ENCODE measurements around the gene LPCAT1. TPM values are rescaled to one million over a fixed set of nuclear protein-coding genes. Genes with fewer than 3 reads are reported as not detected.
A peak's percentile ranks its signal among the peaks of the same experiment; 100 is the strongest.

The LPCAT1 gene
- total RNA-seq, 1 experiment from 2014 or later, result 75.0 TPM

GRCh38 chr5:1437226-1437829 lies 86.4 kb downstream of the LPCAT1 start:
- DNase-seq (ENCODE audit: low read depth, low spot score), result peak; percentile 4
- H3K4me3 ChIP-seq (replicated peaks in 1 of 2; ENCODE audit: low read depth in 1 of 2, low read length in 2 of 2), result no peak overlapping the region
- RAD21 ChIA-PET (ENCODE audit: low non-redundant PET in 1 of 2, low total read pairs in 2 of 2, uncharacterized antibody in 2 of 2, unreplicated experiment in 2 of 2), result no interaction called here
- no peak overlapping the region for H3K27ac ChIP-seq (ENCODE audit: low read depth, low read length)
- CTCF ChIA-PET, result no interaction called here
- peak overlapping the region; percentile 63 for H2AFZ ChIP-seq (ENCODE audit: low read depth, low read length, poor library complexity, severe bottlenecking)
- peaks cover 5 to 10% of the 10 kb centered on the region in 2 experiments for H3K4me1 ChIP-seq (ENCODE audit: control insufficient read depth in 1 of 2, insufficient read depth in 2 of 2, low read length in 2 of 2)
- ATAC-seq, result peak; percentile 92
- H3K9me3 ChIP-seq (ENCODE audit: control insufficient read depth in 1 of 2, insufficient read depth in 1 of 2, low read depth in 1 of 2, low read length in 2 of 2), result no peaks in the 10 kb centered on the region
- POLR2A ChIA-PET, result no interaction called here
- no peaks in the 10 kb centered on the region for H3K27me3 ChIP-seq (ENCODE audit: insufficient read depth, low read length)
- H3K4me2 ChIP-seq (ENCODE audit: low read length), result peak overlapping the region; percentile 46
- H3K9ac ChIP-seq (ENCODE audit: low read length), result 0 out of 2 replicates have a peak overlapping the region, but pooled peaks have one; percentile 11
- BruUV-seq (replicated peaks), result no TSS peak
- 0 out of 2 replicates have a peak, but pooled peaks have one; percentile 3 for TF ChIP-seq RAD21 (IDR thresholded peaks at IDR 0.05; ENCODE audit: low read depth)
- no peak for TF ChIP-seq TCF7L2 (IDR thresholded peaks at IDR 0.05; ENCODE audit: borderline replicate concordance, extremely low read depth, insufficient read depth, insufficient read length)
- no peaks in the 10 kb centered on the region for H3K36me3 ChIP-seq (ENCODE audit: control insufficient read depth in 1 of 2, insufficient read depth in 2 of 2, low read length in 2 of 2)
- no peaks in the 10 kb centered on the region for H3K9me2 ChIP-seq (ENCODE audit: insufficient read depth)
- no peaks in the 10 kb centered on the region for H3K79me2 ChIP-seq (ENCODE audit: insufficient read depth, low read length)
- intact Hi-C loops (cut with micrococcal nuclease), result no loop called here
- H4K20me1 ChIP-seq (ENCODE audit: insufficient read depth), result no peaks in the 10 kb centered on the region

- Histone ChIP-seq H3K9me3 (ENCODE audit: control insufficient read depth in 1 of 2, insufficient read depth in 1 of 2, low read depth in 1 of 2, low read length in 2 of 2) (no peaks in the 10 kb centered on the region), H3K79me2 (ENCODE audit: insufficient read depth, low read length) (no peaks in the 10 kb centered on the region), H4K20me1 (ENCODE audit: insufficient read depth) (no peaks in the 10 kb centered on the region), H3K9ac (ENCODE audit: low read length) (no peak overlapping the region), H2AFZ (ENCODE audit: low read depth, low read length, poor library complexity, severe bottlenecking) (no peak overlapping the region), H3K4me3 (replicated peaks in 1 of 2; ENCODE audit: low read depth in 1 of 2, low read length in 2 of 2) (no peak overlapping the region), H3K9me2 (ENCODE audit: insufficient read depth) (no peaks in the 10 kb centered on the region), H3K4me2 (ENCODE audit: low read length) (no peak overlapping the region), H3K27me3 (ENCODE audit: insufficient read depth, low read length) (no peaks in the 10 kb centered on the region), H3K36me3 (ENCODE audit: control insufficient read depth in 1 of 2, insufficient read depth in 2 of 2, low read length in 2 of 2) (no peaks in the 10 kb centered on the region), H3K27ac (ENCODE audit: low read depth, low read length) (no peak overlapping the region), H3K4me1 (ENCODE audit: control insufficient read depth in 1 of 2, insufficient read depth in 2 of 2, low read length in 2 of 2) (peaks cover 5 to 10% of the 10 kb centered on the region in 2 experiments)
- BruUV-seq (replicated peaks), result no TSS peak
- intact Hi-C loops (cut with micrococcal nuclease), result no loop called here
- DNase-seq (ENCODE audit: low read depth, low spot score) (no peak), ATAC-seq (no peak)
- ChIA-PET RAD21 (ENCODE audit: low non-redundant PET in 1 of 2, low total read pairs in 2 of 2, uncharacterized antibody in 2 of 2, unreplicated experiment in 2 of 2) (no interaction called here), CTCF (no interaction called here), POLR2A (no interaction called here)
- no peak for TF ChIP-seq POLR2AphosphoS5 (IDR thresholded peaks at IDR 0.05; ENCODE audit: low read depth, low read length)
- TF ChIP-seq ZNF274 (IDR thresholded peaks at IDR 0.05; ENCODE audit: low read depth, low read length), result no peak
- TF ChIP-seq, protein P1, sequence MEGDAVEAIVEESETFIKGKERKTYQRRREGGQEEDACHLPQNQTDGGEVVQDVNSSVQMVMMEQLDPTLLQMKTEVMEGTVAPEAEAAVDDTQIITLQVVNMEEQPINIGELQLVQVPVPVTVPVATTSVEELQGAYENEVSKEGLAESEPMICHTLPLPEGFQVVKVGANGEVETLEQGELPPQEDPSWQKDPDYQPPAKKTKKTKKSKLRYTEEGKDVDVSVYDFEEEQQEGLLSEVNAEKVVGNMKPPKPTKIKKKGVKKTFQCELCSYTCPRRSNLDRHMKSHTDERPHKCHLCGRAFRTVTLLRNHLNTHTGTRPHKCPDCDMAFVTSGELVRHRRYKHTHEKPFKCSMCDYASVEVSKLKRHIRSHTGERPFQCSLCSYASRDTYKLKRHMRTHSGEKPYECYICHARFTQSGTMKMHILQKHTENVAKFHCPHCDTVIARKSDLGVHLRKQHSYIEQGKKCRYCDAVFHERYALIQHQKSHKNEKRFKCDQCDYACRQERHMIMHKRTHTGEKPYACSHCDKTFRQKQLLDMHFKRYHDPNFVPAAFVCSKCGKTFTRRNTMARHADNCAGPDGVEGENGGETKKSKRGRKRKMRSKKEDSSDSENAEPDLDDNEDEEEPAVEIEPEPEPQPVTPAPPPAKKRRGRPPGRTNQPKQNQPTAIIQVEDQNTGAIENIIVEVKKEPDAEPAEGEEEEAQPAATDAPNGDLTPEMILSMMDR (IDR thresholded peaks at IDR 0.05 in 2 of 3, conservative IDR thresholded peaks at IDR 0.05 in 1 of 3; ENCODE audit: borderline replicate concordance in 1 of 3, insufficient read depth in 1 of 3, low read depth in 2 of 3, low read length in 2 of 3), result no peak
- no peak for TF ChIP-seq POLR2A (IDR thresholded peaks at IDR 0.05; ENCODE audit: borderline replicate concordance, extremely low read depth, insufficient read depth, insufficient read length)
- no peak for TF ChIP-seq YY1 (IDR thresholded peaks at IDR 0.05; ENCODE audit: extremely low read depth, insufficient replicate concordance, low read depth, low read length)
- TF ChIP-seq SIN3A (IDR thresholded peaks at IDR 0.05; ENCODE audit: low read depth), result no peak
- no peak for TF ChIP-seq EGR1 (IDR thresholded peaks at IDR 0.05; ENCODE audit: low read depth)
- TF ChIP-seq TCF7L2 (IDR thresholded peaks at IDR 0.05; ENCODE audit: borderline replicate concordance, extremely low read depth, insufficient read depth, insufficient read length), result no peak
- no peak for TF ChIP-seq REST (IDR thresholded peaks at IDR 0.05; ENCODE audit: low read depth)
Observed at GRCh38 chr5:1436681-1437080, 87.1 kb downstream of the LPCAT1 start.

Data from HCT116 (cell line).